NOMO-1 (cell line): Measurements from ENCODE around the gene PREB.

Source experiments
- DNase-seq, 2 experiments: peaks; one replicate each; lab custom pipeline; 2025; ENCODE audit not compliant: unreplicated experiment in 2 of 2; lab: John Stamatoyannopoulos, UW

Gene PREB

GRCh38 chr2:27083410-27084296, 50.8 kb downstream of the PREB start:
- DNase-seq = no peak

DNA sequence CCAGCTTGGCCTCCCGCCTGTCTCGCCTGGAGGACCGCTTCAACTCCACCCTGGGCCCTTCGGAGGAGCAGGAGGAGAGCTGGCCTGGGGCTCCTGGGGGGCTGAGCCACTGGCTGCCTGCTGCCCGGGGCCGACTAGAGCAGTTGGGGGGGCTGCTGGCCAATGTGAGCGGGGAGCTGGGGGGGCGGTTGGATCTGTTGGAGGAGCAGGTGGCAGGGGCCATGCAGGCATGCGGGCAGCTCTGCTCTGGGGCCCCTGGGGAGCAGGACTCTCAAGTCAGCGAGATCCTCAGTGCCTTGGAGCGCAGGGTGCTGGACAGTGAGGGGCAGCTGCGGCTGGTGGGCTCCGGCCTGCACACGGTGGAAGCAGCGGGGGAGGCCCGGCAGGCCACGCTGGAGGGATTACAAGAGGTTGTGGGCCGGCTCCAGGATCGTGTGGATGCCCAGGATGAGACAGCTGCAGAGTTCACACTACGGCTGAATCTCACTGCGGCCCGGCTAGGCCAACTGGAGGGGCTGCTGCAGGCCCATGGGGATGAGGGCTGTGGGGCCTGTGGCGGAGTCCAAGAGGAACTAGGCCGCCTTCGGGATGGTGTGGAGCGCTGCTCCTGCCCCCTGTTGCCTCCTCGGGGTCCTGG, 51.5 kb downstream of the PREB start:
- DNase-seq = no peak

- DNase-seq = peak; percentile 31 to 32
Observed at GRCh38 chr2:27081984-27082772, 52.3 kb downstream of the PREB start.
